GM19043 (cell line): ENCODE measurements around the gene SUCLA2.
"Not testable (repeated sequence)": the region's sequence is repeated elsewhere in the genome, so short reads cannot be mapped to it uniquely, and the experiment has no call there.

ENCODE experiments used
- ATAC-seq: cut with Tn5 transposase; IDR thresholded peaks from one replicate; pipeline ENCODE4 v1.9.1; 2021; ENCODE audit warnings: low read depth; ENCODE audit not compliant: unreplicated experiment

Gene SUCLA2

GRCh38 chr13:47997384-47997783 lies 3.7 kb downstream of the SUCLA2 start:
- ATAC-seq = no peak

- no peak for ATAC-seq
Measured at GRCh38 chr13:47991859-47992258, 9.2 kb downstream of the SUCLA2 start.

- ATAC-seq = no peak
Measured at GRCh38 chr13:47990920-47991466, 10.1 kb downstream of the SUCLA2 start.

- ATAC-seq = no peak
Measured at GRCh38 chr13:47990427-47990826, 10.6 kb downstream of the SUCLA2 start.

GRCh38 chr13:47983070-47983469 lies 18.0 kb downstream of the SUCLA2 start:
- no peak for ATAC-seq

- ATAC-seq = no peak
Measured at GRCh38 chr13:47976325-47976724, 24.7 kb downstream of the SUCLA2 start.

- ATAC-seq = no peak
Measured at GRCh38 chr13:47964863-47965262, 36.2 kb downstream of the SUCLA2 start.

- ATAC-seq = no peak
Measured at GRCh38 chr13:47962237-47962636, 38.8 kb downstream of the SUCLA2 start.

GRCh38 chr13:47959468-47960247 lies 41.4 kb downstream of the SUCLA2 start:
- ATAC-seq = no peak

- no peak for ATAC-seq
Measured at GRCh38 chr13:47957073-47957472, 44.0 kb downstream of the SUCLA2 start.

GRCh38 chr13:47955836-47956235 lies 45.2 kb downstream of the SUCLA2 start:
- no peak for ATAC-seq

GRCh38 chr13:47949799-47950198 lies 51.3 kb downstream of the SUCLA2 start:
- ATAC-seq = no peak

GRCh38 chr13:47945738-47946137 lies 55.3 kb downstream of the SUCLA2 start:
- no peak for ATAC-seq

GRCh38 chr13:47945146-47945545 lies 55.9 kb downstream of the SUCLA2 start:
- not testable (repeated sequence) for ATAC-seq

- no peak for ATAC-seq
Measured at GRCh38 chr13:47934371-47934770, 66.7 kb downstream of the SUCLA2 start.

GRCh38 chr13:47932950-47933923 lies 67.8 kb downstream of the SUCLA2 start:
- ATAC-seq = no peak

GRCh38 chr13:47930649-47931165 lies 70.4 kb downstream of the SUCLA2 start:
- ATAC-seq = no peak

- no peak for ATAC-seq
Measured at GRCh38 chr13:47929156-47929555, 71.9 kb downstream of the SUCLA2 start.

GRCh38 chr13:47917022-47917574 lies 84.0 kb downstream of the SUCLA2 start:
- ATAC-seq = no peak

GRCh38 chr13:47908197-47908902 lies 92.7 kb downstream of the SUCLA2 start:
- ATAC-seq = no peak
